Fibroblast of mammary gland (primary cell): ENCODE data around the gene WHRN.

Experiments
- DNase-seq: peaks from one replicate; pipeline ENCODE4 v3.0.0-alpha.2; 2010; ENCODE audit warnings: low read depth
- H3K4me3 ChIP-seq: 2 replicates; pipeline ENCODE4 v1.5.1; 2011; ENCODE audit warnings: low read depth, mild to moderate bottlenecking, low read length, moderate library complexity; ENCODE audit not compliant: control insufficient read depth
- TF ChIP-seq, protein P1 (sequence below): conservative IDR thresholded peaks from 2 replicates; pipeline ENCODE4 v1.5.1; 2011; ENCODE audit warnings: low read depth, low read length, inconsistent platforms; ENCODE audit not compliant: control insufficient read depth, insufficient read depth

WHRN gene

DNA sequence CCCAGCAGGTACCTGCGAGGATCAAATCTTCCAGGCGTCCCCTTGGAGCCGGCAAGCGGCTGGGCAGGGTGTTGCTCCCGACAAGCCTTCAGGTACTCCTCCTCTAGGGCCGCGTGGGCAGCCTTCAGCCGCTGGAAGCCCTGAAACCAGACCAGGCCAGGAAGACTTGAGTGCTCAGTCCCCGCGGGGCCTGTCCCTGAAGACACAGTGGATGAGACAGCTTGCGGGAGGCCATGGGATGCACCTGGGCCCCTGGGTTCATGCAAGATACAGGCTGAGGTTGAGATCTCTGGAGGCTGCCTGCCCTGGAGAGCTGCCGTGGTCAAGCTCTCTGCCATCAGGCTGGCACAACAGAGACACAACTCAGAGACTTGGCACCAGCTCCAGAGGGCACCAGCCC is 142.9 kb downstream of the WHRN start:
- DNase-seq: no peak
- no peak overlapping the region for H3K4me3 ChIP-seq
- TF ChIP-seq, protein P1, sequence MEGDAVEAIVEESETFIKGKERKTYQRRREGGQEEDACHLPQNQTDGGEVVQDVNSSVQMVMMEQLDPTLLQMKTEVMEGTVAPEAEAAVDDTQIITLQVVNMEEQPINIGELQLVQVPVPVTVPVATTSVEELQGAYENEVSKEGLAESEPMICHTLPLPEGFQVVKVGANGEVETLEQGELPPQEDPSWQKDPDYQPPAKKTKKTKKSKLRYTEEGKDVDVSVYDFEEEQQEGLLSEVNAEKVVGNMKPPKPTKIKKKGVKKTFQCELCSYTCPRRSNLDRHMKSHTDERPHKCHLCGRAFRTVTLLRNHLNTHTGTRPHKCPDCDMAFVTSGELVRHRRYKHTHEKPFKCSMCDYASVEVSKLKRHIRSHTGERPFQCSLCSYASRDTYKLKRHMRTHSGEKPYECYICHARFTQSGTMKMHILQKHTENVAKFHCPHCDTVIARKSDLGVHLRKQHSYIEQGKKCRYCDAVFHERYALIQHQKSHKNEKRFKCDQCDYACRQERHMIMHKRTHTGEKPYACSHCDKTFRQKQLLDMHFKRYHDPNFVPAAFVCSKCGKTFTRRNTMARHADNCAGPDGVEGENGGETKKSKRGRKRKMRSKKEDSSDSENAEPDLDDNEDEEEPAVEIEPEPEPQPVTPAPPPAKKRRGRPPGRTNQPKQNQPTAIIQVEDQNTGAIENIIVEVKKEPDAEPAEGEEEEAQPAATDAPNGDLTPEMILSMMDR: no peak

DNA sequence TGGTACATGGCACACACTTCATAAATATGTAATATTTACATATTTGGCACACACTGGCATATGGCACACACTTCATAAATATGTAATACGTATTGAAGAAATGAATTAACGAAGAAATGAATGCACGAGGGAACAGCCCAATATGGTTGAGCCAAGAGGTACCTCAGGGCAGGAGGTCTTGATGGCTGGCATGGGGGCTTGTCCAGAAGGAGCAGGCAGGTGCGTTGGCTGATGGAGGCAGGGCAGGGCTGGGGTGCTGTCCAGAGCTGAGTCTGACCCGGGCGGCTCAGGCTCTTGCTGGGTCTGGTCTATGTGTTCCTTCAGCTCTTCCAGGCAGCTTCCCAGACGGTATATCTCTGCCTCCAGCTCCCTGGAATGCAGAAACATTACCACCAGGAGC is 143.7 kb downstream of the WHRN start:
- no peak for DNase-seq
- TF ChIP-seq, protein P1: no peak
- no peak overlapping the region for H3K4me3 ChIP-seq

DNA sequence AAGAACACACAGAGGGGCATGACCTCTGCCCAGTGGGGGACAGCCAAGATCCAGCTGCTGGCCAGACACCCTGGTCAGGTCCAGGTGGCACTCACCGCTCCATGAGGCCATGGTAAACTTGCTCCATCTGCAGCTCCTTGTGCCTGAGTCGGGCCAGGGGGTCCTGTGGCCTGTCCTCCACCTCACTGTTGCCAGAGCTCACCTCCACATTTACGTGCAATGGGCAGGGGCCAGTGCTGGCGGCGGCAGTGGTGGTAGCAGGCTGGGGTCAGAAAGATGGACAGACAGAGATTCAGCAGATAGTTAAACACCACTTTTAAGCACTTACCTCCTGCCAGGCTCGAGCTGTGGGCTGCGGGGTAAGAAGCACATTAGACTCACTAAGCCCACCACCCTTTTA is 145.5 kb downstream of the WHRN start:
- TF ChIP-seq, protein P1: no peak
- DNase-seq: no peak
- no peak overlapping the region for H3K4me3 ChIP-seq

DNA sequence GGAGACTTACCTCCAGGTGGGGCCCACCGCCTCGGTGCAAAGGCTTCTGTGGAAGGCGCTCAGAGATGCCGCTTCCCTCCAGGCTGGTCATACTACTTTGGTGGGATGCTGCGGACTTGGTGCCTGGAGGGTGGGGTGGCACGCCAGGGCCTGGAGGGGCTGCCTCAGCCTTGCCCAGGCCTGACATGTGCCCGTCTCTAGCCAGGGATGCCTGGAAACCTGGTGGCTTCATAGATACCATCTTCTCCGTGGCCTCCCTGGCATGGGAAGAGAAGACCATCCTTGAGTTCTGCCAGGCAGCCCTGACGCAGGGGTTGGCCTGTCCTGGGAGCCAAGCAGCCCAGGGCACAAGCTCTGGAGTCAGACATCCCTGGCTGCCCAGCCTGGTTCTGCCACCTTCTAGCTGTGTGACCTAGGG is 147.4 kb downstream of the WHRN start:
- H3K4me3 ChIP-seq: no peak overlapping the region
- TF ChIP-seq, protein P1: no peak
- DNase-seq: no peak

DNA sequence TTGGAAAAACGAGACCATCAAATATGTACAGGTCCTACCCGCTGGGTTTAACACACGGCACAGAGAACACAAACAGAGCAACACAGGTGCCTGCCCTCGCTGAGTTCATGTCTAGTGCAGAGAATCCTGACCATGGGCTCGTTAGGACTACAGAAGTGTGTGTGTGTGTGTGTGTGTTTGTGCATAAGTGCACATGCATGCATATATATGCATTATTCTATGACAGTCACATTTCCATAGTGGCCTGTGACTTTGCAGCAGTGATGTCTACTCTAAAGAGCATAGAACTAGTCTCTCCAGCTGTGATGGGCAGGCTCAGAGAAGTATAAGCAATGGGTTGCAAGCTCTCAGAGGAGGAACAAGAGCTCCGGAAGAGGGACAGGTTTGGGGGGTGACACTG is 147.9 kb downstream of the WHRN start:
- no peak for DNase-seq
- no peak overlapping the region for H3K4me3 ChIP-seq
- TF ChIP-seq, protein P1: no peak

DNA sequence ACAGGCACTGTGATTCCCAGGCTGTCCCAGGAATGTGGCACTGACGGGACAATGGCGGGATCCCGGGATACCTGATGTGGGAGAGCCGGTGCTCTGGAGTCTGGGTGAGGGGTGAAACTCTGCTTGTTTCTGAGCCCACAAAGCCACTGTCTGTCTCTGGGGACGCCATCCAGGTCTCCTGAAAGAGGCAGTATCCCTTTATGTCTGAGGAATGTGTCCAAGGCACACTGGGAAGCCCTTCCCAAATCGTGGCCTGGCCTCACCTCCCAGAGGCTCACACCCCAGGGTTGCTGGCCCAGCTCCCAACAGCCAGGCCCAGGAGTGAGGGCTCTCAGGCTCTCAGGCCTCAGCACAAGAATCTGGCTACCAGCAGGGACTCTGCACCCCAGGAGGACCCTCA is 148.5 kb downstream of the WHRN start:
- no peak for DNase-seq
- TF ChIP-seq, protein P1: no peak
- H3K4me3 ChIP-seq: no peak overlapping the region

DNA sequence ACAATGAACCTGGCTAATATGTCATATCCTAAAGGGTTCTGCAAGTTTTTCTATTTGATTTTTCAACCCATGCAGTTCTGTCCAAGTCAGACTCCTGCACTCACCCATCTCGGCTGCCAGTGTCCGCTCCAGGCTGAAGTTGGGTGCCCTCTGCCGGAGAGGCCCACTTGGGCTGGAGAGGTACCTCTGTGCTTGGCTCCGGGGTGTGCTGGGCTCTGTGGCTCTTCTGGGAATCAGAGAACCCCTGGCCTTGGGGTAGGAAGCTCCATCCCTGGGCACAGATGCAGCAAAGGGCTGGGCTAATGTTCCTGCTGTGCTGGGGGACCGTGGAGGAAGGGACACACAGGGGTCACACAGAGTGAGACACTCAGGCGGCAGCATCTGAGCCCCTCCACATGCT is 149.5 kb downstream of the WHRN start:
- DNase-seq: no peak
- TF ChIP-seq, protein P1: no peak
- H3K4me3 ChIP-seq: no peak overlapping the region
